Measurements from ENCODE around the gene FBXO27.
"Not testable (repeated sequence)": the region's sequence is repeated elsewhere in the genome, so short reads cannot be mapped to it uniquely, and the experiment has no call there.

The FBXO27 gene, protein sequence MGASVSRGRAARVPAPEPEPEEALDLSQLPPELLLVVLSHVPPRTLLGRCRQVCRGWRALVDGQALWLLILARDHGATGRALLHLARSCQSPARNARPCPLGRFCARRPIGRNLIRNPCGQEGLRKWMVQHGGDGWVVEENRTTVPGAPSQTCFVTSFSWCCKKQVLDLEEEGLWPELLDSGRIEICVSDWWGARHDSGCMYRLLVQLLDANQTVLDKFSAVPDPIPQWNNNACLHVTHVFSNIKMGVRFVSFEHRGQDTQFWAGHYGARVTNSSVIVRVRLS

DNA sequence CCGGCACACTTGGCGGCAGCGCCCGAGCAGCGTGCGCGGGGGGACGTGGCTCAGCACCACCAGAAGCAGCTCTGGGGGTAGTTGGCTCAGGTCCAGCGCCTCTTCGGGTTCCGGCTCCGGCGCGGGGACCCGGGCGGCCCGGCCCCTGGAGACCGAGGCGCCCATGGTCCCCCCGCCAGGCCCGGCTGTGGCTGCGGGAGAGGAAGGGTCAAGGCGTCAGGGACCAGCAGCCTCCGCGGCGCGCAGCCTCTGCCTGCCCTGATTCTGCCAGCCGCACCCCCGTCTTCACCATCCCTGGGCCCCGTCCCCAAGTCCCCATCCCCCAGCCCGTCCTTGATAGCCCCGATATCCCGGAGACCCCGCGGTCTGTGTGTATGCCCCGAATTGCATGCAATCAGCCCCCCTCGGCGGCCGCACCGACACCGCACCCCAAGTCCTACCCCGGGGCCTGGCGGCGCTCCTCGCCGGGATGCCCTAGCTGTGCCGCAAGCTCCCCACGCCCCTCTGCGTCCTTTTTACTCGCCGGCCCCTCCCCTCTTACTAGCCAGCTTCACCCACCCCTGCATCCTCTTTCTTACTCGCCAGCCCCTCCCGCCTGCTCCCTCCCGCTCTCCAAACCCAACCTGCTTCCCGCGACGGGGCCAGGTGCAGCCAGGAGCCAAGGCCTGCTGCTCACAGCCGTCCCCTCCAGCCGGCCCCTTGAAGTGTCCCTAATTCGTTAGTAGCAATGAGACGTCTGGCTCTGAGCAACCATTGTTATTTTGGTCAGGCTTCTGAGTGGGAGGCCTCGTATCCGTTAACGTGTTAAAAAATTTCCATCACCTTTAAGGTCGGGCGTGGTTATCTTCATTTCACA, at the start of gene FBXO27:
TSS of gene FBXO27 (minus strand) at position 487 of the 856 bp plus-strand sequence. CDS start at position 165, 322 bp downstream.
- DNase-seq (ENCODE audit: low read depth): no peak

DNA sequence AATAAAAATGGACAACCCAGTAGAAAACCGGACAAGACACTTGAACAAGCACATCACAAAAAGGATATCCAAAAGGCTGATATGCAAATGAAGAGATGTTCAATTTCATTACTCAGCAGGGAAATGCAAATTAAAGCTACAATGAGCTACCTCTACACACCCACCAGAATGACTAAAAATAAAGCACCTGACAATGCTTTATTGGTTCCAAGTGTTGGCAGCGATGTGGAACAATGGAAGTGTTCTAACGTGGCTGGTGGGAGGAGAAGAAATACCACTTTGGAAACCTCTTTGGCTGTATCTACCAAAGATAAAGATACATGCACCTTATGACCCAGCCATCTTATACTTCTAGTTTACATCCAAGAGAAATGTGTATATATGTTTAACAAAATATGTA, 48.1 kb upstream of the FBXO27 start:
- DNase-seq (ENCODE audit: low read depth): no peak

DNA sequence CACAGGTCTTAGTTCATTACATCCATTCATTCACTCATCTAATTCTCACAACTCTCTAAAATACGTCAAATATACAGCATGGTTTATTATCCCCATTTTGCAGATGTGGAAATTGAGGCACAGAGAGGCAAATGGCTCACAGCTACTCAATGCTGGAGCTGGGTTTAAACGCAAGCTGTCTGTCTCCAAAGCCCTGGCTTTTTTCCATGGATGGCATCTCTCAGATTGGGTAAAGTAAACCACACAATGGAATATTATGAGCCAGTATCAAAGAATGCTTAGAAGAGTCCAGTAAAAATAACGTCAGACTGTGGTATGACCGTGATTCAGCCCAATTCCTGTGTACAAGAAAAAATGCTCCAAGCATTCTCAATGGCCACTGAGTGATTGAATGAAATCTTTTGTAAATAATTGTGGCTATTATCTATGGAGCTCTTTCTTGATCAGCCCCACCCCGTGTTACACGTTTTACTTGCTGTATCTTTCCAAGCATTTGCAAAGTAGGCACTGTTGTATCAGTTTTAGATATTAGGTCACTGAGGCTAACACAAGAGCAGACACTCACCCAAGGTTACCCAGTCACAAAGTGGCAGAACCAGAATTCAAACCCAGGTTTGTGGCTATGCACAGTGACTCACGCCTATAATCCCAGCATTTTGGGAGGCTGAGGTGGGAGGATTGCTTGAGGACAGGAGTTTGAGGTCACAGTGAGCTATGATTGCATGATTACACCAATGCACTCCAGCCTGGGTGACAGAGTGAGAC, 46.3 kb upstream of the FBXO27 start:
- no peak for DNase-seq (ENCODE audit: low read depth)

DNA sequence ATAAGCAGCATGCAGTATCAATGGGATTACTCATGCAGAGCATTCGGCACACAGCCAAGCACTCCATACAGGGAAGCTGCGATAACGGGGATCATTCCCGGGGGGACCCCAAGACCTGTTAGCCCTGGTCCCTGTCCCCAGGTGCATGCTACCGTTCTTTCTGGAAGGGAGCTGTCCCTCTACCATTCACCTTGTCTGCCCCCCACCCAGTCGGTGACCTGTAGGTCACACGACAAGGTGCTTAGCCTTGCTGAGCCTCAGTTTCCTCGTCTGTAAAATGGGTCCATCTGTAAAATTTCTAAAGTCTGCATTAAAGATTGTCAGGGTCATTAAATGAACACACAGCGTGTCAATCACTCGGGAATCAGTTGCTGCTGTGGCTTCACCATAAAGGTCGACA, 45.0 kb upstream of the FBXO27 start:
- no peak for DNase-seq (ENCODE audit: low read depth)

DNA sequence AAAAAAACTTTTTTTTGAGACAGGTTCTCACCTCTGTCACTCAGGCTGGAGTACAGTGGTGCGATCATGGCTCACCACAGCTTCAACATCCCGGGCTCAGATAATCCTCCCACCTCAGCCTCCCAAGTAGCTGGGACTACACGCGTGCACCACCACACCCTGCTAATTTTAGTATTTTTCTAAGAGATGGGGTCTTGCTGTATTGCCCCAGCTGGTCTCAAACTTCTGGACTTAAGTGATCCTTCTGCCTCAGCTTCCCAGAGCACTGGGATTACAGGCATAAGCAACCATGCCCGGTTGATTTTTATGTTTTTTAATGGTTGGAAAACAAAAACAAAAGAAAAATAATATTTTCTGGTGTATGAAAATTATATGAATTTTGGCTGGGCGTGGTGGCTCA, 42.6 kb upstream of the FBXO27 start:
- no peak for DNase-seq (ENCODE audit: low read depth)

DNA sequence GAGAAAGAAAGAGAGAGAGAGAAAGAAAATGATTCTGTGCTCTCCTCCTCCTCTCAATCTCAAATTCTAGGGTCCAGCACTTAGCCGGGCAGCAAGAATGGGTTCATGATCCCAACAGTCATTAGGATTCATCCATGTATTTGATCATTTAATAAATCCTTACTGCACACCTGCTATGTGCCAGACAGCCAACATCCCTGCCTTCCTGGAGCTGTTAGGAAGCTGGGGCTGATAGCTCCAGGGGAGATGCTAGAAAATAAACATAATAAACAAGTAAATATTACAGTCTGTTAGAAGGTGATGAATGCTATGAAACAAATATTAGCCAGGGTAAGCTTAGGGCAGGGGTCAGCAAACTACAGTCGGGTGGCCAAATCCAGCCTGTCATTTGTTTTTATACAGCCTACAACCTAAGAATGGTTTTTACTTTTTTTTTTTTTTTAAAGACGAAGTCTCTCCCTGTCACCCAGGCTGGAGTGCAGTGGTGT, 41.9 kb upstream of the FBXO27 start:
- no peak for DNase-seq (ENCODE audit: low read depth)

DNA sequence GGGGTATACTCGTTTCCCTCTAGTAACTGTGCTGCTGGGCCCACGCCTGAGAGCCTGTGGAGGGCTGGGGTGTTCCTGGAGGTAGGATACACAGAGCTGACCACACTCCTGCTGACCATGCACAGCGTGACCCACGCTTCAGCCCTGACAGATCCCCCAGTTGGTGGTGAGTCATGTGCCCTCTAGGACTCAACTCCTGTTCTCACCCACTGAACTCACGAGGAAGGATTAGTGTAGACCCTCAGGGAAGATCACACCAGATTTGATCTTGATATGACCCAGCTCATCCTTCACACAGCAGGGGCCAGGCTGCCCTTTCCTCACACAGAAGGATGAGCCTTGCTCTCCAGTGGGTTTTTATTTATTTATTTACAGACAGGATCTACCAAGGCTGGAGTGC, 38.5 kb upstream of the FBXO27 start:
- DNase-seq (ENCODE audit: low read depth): no peak

DNA sequence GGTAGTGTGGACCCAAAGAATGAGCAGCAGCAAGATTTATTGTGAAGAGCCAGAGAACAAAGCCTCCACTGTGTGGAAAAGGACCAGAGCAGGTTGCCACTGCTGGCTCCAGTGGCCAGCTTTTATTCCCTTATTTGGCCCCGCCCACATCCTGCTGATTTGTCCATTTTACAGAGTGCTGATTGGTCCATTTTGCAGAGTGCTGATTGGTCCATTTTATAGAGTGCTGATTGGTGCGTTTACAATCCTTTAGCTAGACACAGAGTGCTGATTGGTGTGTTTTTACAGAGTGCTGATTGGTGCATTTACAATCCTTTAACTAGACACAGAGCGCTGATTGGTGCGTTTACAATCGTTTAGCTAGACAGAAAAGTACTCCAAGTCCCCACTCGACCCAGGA, 35.9 kb upstream of the FBXO27 start:
- not testable (repeated sequence) for DNase-seq (ENCODE audit: low read depth)

DNA sequence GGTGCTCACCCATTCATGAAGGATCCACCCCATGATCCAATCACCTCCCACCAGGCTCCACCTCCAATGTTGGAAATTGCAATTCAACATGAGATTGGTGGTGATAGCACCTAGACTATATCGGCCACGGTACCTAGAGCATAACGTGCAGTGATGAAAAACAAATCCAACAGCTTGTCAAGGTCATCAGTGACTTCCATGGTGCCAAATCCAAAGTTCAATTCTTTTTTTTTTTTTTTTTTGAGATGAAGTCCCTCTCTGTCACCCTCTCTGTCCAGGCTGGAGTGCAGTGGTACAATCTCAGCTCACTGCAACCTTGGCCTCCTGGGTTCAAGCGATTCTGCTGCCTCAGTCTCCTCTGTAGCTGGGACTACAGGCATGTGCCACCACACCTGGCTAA, 34.8 kb upstream of the FBXO27 start:
- no peak for DNase-seq (ENCODE audit: low read depth)

DNA sequence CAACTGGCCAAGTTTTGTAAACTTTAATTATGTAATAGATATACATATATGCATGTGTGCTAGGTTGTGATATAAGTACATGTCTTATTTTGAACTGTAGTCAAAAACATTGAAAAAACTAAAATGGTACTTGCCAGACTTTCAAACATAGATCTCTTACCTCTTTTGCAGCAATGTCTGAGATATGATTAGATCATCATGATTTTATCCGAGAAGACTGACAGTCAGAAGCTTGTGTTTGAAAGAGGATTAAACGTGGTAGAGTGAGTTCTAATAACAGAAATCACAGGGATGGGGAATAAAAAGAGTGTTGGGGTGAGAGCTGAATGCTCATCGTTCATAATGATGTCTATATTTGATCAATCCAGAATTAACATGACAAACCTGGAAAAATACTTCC, 33.6 kb upstream of the FBXO27 start:
- no peak for DNase-seq (ENCODE audit: low read depth)

DNA sequence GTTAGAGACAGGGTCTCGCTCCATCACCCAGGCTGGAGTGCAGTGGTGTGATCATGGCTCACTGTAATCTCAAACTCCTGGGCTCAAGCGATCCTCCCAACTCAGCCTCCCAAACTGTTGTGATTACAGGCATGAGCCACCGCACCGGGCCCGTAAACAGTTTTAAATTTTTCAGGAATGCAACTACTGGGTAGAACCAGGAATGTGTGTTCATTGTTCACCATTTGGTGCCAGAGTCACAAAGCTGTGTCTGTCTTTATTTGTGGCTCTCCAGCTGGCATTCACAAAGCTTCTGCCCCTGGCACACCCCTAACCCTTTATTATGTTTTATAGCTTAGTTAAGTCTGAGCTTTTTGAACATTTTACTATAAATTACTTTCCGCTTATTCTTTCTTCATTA, 32.1 kb upstream of the FBXO27 start:
- DNase-seq (ENCODE audit: low read depth): no peak

DNA sequence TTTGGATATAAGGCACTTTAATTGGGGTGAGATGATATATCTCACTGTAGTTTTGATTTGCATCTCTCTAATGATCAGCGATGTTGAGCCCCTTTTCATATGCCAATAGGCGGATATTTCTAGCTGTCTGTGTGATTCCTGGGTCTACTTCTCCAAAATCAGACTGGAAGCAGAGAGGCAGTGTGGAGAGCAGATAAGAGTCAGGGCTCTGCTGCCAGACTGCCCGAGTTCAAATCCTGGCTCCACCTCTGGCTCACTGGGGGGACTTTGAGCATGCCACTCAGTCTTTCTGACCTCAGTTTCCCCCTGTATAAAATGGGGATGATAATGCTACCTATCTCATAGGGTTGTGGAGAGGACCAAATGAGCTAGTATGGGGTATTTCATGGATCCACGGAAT, 27.8 kb upstream of the FBXO27 start:
- no peak for DNase-seq (ENCODE audit: low read depth)

DNA sequence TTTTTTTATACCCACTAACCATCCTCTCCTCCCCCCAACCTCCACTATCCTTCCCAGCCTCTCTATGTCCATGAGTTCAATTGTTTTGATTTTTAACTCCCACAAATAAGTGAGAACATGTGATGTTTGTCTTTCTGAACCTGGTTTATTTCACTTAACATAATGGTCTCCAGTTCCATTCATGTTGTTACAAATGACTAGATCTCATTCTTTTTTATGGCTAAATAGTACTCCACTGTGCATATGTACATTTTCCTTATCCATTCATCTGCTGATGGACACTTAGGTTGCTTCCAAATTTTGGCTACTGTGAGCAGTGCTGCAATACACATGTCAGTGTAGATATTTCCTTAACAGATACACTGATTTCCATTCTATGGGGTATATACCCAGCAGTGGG, 27.0 kb upstream of the FBXO27 start:
- DNase-seq (ENCODE audit: low read depth): no peak

DNA sequence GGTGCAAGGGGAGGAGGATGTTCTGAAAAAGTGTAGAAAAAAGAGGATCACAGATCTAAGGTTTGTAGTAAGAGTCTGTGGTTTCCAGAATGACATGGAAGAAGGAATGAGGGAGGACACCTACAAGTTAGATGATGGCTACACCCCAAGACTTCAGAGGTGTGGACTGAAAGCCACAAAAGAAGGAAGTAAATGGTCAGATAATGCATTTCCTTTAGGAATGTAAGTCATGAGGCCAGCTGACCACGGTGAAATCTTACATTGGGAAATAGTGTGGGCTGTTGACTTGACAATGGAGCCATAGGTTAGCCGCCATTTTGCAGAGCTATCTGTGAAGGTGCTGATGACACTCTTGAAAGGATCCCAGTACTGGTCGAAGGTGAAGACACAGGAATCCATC, 25.3 kb upstream of the FBXO27 start:
- no peak for DNase-seq (ENCODE audit: low read depth)

DNA sequence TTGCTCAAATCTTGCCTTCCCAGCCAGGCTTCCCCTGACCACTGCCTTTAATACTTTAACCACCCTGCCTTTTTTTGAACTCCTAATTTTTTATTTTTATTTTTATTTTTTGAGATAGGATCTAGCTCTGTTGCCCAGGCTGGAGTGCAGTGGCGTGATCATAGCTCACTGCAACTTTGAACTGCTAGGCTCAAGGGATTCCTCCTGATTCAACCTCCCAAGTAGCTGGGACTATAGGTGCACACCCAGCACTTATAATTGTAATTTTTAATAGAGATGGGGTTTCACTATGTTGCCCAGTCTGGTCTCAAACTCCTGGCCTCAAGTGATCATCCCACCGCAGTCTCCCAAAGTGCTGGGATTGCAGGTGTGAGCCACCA, 21.7 kb upstream of the FBXO27 start:
- no peak for DNase-seq (ENCODE audit: low read depth)

DNA sequence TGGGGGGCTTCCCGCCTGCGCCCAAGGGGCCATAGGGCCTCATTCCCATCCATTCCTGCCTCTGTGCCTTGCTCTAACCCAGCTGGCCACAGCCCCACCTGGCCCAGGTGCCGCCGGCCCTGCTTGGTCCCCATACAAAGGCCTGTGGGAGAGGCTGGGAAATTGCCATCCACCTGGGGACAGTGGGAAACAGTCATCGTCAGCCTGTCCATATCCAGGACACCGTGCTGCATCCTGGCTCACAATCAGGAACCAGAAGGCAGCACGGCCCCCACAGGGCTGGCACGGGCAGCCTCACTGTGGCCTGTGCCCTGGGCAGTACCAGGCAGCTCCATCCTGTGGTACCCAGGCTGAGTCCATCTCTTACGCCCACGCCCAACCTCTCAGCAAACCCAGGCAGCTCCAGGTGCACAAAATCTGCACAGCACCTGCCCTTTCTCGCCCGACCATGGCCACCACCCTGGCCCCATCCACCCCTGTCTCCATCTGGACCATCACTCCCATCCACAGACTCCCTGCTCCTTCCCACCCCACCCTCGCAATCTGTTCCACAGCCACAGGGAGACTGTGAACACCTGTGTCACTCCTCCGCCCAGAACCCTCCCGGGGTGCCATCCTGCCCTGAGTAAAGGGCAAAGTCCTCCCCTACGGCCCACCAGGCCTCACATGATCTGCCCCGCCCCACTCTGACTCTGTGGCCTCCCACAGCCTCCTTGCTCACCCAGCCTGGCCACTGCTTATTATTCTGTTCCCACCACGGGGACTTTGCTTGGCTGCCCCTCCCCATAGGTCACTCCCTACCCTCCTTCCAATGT, 21.1 kb upstream of the FBXO27 start:
- DNase-seq (ENCODE audit: low read depth): no peak

DNA sequence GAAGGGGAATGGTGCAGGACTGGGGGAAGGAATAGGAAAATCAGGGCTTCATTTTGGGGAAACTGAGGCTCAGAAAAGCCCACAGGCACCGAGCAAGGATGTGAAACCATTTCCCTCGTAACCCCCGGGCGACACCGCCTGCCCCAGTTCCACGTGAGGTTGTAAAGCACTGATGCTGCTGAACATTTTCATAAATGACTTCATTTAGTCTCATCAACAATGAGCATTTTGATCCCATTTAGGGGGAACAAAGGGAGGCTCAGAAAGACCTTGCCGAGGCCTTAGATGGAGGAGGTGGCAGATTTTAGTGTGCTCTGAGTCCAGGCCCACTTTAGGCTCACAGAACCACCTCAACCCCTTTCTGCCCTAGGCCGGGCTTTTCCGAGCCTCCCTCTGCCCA, 20.5 kb upstream of the FBXO27 start:
- DNase-seq (ENCODE audit: low read depth): no peak

DNA sequence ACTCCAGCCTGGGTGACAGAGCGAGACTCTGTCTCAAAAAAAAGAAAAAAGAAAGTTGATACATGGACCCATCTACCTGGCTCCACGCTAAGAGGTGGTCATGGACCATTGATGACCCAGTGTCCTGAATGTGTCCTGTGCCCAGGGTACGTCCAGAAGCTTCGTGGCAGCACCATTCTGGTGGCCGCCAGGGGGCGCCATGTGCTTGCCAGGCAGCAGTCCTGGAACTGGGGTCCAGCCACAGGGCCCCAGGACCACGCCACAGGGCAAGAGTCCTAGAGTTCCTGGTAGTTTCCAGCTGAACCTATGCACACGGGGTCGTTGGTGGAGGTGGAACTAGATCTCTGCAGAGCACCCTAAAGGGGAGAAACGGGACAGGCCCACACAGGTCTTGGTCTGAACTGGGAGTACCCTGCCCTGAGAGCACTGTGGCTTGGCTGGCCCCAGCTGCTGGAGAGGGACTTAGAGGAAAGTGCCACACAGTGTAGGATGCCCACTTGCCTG, 19.9 kb upstream of the FBXO27 start:
- DNase-seq (ENCODE audit: low read depth): peak; percentile 63

DNA sequence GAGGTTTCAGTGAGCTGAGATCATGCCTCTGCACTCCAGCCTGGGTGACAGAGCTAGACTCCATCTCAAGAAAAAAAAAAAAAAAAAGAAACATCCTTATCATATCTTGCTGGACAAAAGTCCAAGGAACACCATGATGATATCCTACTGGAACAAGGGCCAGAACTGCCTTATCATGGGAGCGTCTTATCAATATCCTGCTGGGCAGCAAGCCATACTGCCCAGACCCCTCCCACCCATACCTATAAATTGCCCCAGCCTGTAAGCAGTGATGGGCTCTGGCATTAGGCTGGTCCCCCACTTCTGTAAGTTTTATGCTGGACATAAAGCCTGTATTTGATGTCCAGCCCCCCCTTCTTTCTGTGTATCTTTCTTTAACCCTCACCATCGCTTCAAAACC, 14.7 kb upstream of the FBXO27 start:
- no peak for DNase-seq (ENCODE audit: low read depth)

DNA sequence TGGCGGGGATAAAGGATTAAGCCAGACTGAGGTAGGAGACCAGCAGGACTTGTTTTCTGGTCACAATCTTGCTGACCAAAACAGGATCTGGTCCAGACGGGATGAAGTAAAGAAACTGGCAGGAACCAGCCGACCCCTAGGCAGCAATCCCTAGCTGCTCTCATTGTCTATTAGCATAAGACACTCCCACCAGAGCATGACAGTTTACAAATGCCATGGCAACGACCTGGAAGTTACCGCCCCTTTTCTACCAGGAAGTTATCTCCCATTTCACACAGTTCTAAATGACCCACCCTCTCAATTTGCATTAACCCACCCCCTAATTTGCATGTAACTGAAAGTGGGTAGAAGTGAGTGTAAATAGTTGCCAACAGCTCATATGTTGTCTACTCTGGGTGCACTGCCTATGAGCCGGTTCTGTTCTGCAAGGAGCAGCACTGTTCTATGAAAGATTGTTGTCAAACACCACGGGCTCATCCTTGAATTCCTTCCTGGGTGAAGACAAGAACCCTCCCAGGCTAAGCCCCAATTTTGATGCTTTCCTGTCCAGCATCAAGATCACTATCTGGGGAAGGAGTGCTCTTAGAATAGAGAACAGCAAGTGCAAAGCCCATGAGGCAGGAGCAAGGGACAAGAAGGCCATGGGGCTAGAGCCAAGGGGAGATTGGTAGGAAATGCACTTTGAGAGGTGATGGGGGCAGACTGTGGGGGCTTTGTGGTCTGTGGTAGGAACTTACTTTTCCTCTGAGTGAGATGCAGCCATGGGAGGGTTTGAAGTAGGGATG, 13.9 kb upstream of the FBXO27 start:
- DNase-seq (ENCODE audit: low read depth): no peak

DNA sequence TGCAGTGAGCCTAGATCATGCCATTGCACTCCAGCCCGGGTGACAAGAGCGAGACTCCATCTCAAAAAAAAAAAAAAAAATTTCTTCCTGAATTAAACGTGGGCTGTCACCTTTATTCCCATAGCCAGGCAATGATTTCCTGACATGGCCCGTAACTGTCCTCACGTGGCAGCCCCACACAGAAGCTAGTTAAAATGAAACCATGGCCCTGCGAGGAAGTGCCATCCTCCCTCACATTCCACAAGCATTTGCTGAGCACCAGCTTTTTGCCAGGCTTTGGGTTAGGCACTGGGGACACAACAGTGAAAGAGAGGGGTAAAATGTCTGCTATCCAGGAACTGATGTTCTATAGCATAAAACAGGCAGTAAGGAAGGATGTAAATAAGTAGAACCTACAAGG, 13.2 kb upstream of the FBXO27 start:
- DNase-seq (ENCODE audit: low read depth): no peak
